ENCODE data around the gene SGMS1. TPM values are rescaled to one million over a fixed set of nuclear protein-coding genes. Genes with fewer than 3 reads are reported as not detected.
"Not testable (repeated sequence)": the region's sequence is repeated elsewhere in the genome, so short reads cannot be mapped to it uniquely, and the experiment has no call there.

The SGMS1 gene
- total and polyA plus RNA-seq, 2 donors (not counting 1 experiment from before 2014, with no cell fraction given), result 10.0 to 43.5 TPM

DNA sequence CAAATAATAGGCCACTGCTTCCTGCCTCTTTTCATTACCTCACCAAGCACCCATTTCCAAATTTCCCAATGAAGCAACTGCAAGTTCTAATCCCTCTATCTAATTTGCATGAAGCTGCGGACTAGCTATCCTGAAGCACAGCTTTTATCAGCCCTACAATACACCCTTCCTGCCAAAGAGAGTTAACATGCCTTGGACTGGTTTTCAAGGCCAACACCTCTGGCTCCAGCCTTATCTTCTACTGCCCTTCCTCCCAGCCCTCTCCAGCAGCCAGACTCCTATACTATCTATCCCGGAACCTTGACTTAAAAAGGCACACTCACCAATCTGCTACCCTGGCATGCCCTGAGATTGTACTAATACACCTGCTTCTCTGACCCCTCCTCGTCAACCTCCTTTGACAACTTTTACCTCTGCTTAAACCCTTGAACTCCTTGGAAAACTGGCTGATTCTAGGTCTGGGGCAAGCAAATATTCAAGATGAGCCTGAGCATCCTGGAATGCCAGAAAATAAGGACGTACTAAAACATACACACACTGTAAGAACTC lies 73.4 kb downstream of the SGMS1 start:
- intact Hi-C loops (cut with micrococcal nuclease), result no loop called here
- Histone ChIP-seq H3K4me3 (ENCODE audit: control extremely low read depth in 1 of 5, extremely low read depth in 1 of 5, insufficient read depth in 1 of 5, low read depth in 2 of 5, low read length in 4 of 5) (no peak overlapping the region), H4K20me1 (ENCODE audit: control insufficient read depth, insufficient read depth, low read length, poor library complexity, severe bottlenecking) (peaks cover 24% of the 10 kb centered on the region), H3K4me1 (ENCODE audit: control insufficient read depth in 2 of 2, insufficient read depth in 2 of 2, low read length in 2 of 2) (peaks cover 0 to 1% of the 10 kb centered on the region in 2 donors), H3K27ac (ENCODE audit: low read length in 2 of 2) (no peak overlapping the region), H3K9me3 (ENCODE audit: control extremely low read depth in 1 of 3, control insufficient read depth in 2 of 3, insufficient read depth in 1 of 3, low read length in 2 of 3) (peaks cover 0 to 2% (median 0%) of the 10 kb centered on the region in 3 donors), H3K27me3 (replicated peaks in 1 of 4; ENCODE audit: control extremely low read depth in 1 of 4, control insufficient read depth in 3 of 4, insufficient read depth in 4 of 4, low read length in 3 of 4) (no peaks in the 10 kb centered on the region), H3K4me2 (replicated peaks; ENCODE audit: low read depth, low read length, poor library complexity, severe bottlenecking) (no peak overlapping the region), H3K79me2 (ENCODE audit: control insufficient read depth, insufficient read depth, low read length) (peaks cover 88% of the 10 kb centered on the region), H3K36me3 (replicated peaks in 1 of 2; ENCODE audit: control extremely low read depth in 1 of 2, control insufficient read depth in 1 of 2, extremely low read depth in 1 of 2, insufficient read depth in 2 of 2, low read length in 1 of 2) (peaks cover 0 to 2% of the 10 kb centered on the region in 2 experiments), H3K9ac (ENCODE audit: low read length) (no peak overlapping the region), H2AFZ (ENCODE audit: insufficient read depth, low read depth, low read length, poor library complexity, severe bottlenecking) (no peak overlapping the region)
- ATAC-seq (ENCODE audit: low read depth), result no peak
- H3K27me3 Mint-ChIP-seq, result no peaks in the 10 kb centered on the region
- ChIA-PET POLR2A (no interaction called here), CTCF (no interaction called here)
- no peak for TF ChIP-seq EZH2 (IDR thresholded peaks at IDR 0.05; ENCODE audit: borderline replicate concordance, insufficient read depth, low read depth, low read length, poor library complexity, severe bottlenecking)
- peaks cover 46% of the 10 kb centered on the region for H3K4me1 Mint-ChIP-seq
- no peak for DNase-seq
- peaks cover 8% of the 10 kb centered on the region for H3K9me3 Mint-ChIP-seq (ENCODE audit: insufficient read depth)
- WGBS (ENCODE audit: insufficient coverage), result 94% methylated on average over 3 of the region's 4 CpGs
- no peak overlapping the region for H3K27ac Mint-ChIP-seq
- H3K4me3 Mint-ChIP-seq, result no peak overlapping the region

DNA sequence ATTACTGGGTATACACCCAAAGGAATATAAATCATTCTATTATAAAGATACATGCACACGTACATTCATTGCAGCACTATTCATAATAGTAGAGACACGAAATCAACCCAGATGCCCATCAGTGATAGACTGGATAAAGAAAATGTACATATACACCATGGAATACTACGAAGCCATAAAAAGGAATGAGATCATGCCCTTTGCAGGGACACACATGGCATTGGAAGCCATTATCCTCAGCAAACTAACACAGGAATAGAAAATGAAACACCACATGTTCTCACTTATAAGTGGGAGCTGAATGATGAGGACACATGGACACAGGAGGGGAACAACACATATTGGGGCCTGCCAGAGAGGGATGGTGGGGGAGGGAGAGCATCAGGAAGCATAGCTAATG lies 74.6 kb downstream of the SGMS1 start:
- H3K4me3 Mint-ChIP-seq; intact Hi-C loops (cut with micrococcal nuclease); H3K36me3 ChIP-seq (replicated peaks in 1 of 2; ENCODE audit: control extremely low read depth in 1 of 2, control insufficient read depth in 1 of 2, extremely low read depth in 1 of 2, insufficient read depth in 2 of 2, low read length in 1 of 2); H3K27ac Mint-ChIP-seq; H3K27ac ChIP-seq (ENCODE audit: low read length in 2 of 2); H3K27me3 ChIP-seq (replicated peaks in 1 of 4; ENCODE audit: control extremely low read depth in 1 of 4, control insufficient read depth in 3 of 4, insufficient read depth in 4 of 4, low read length in 3 of 4); H3K9me3 Mint-ChIP-seq (ENCODE audit: insufficient read depth); H3K27me3 Mint-ChIP-seq; H3K4me3 ChIP-seq (ENCODE audit: control extremely low read depth in 1 of 5, extremely low read depth in 1 of 5, insufficient read depth in 1 of 5, low read depth in 2 of 5, low read length in 4 of 5); H3K9ac ChIP-seq (ENCODE audit: low read length); H2AFZ ChIP-seq (ENCODE audit: insufficient read depth, low read depth, low read length, poor library complexity, severe bottlenecking); POLR2A ChIA-PET; DNase-seq; ATAC-seq (ENCODE audit: low read depth); H3K9me3 ChIP-seq (ENCODE audit: control extremely low read depth in 1 of 3, control insufficient read depth in 2 of 3, insufficient read depth in 1 of 3, low read length in 2 of 3); CTCF ChIA-PET; H3K4me1 ChIP-seq (ENCODE audit: control insufficient read depth in 2 of 2, insufficient read depth in 2 of 2, low read length in 2 of 2); H3K4me2 ChIP-seq (replicated peaks; ENCODE audit: low read depth, low read length, poor library complexity, severe bottlenecking): not testable (repeated sequence)
- WGBS (ENCODE audit: insufficient coverage), result no CpG with 5 or more reads among the region's 3 CpGs
- Histone ChIP-seq H3K79me2 (ENCODE audit: control insufficient read depth, insufficient read depth, low read length) (peaks cover 87% of the 10 kb centered on the region), H4K20me1 (ENCODE audit: control insufficient read depth, insufficient read depth, low read length, poor library complexity, severe bottlenecking) (peaks cover 16% of the 10 kb centered on the region)
- H3K4me1 Mint-ChIP-seq, result peaks cover 51% of the 10 kb centered on the region

DNA sequence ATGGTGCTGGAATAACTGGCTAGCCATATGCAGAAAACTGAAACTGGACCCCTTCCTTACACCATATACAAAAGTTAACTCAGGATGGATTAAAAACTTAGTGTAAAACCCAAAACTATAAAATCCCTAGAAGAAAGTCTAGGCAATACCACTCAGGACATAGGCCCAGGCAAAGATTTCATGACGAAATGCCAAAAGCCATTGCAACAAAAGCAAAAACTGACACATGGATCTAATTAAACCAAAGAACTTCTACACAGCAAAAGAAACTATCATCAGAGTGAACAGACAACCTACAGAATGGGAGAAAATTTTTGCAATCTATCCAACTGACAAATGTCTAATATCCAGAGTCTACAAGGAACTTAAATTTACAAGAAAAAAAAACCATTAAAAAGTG lies 75.3 kb downstream of the SGMS1 start:
- intact Hi-C loops (cut with micrococcal nuclease); H3K27ac Mint-ChIP-seq; DNase-seq; H3K4me1 ChIP-seq (ENCODE audit: control insufficient read depth in 2 of 2, insufficient read depth in 2 of 2, low read length in 2 of 2); ATAC-seq (ENCODE audit: low read depth); POLR2A ChIA-PET; CTCF ChIA-PET; H3K36me3 ChIP-seq (replicated peaks in 1 of 2; ENCODE audit: control extremely low read depth in 1 of 2, control insufficient read depth in 1 of 2, extremely low read depth in 1 of 2, insufficient read depth in 2 of 2, low read length in 1 of 2); H3K9ac ChIP-seq (ENCODE audit: low read length); H3K4me3 Mint-ChIP-seq; H3K4me2 ChIP-seq (replicated peaks; ENCODE audit: low read depth, low read length, poor library complexity, severe bottlenecking); H2AFZ ChIP-seq (ENCODE audit: insufficient read depth, low read depth, low read length, poor library complexity, severe bottlenecking); H3K9me3 Mint-ChIP-seq (ENCODE audit: insufficient read depth); H3K27me3 Mint-ChIP-seq; H3K27me3 ChIP-seq (replicated peaks in 1 of 4; ENCODE audit: control extremely low read depth in 1 of 4, control insufficient read depth in 3 of 4, insufficient read depth in 4 of 4, low read length in 3 of 4); H3K4me3 ChIP-seq (ENCODE audit: control extremely low read depth in 1 of 5, extremely low read depth in 1 of 5, insufficient read depth in 1 of 5, low read depth in 2 of 5, low read length in 4 of 5); H3K9me3 ChIP-seq (ENCODE audit: control extremely low read depth in 1 of 3, control insufficient read depth in 2 of 3, insufficient read depth in 1 of 3, low read length in 2 of 3); H3K27ac ChIP-seq (ENCODE audit: low read length in 2 of 2): not testable (repeated sequence)
- WGBS (ENCODE audit: insufficient coverage), result 100% methylated on average over 1 of the region's 1 CpG
- H3K4me1 Mint-ChIP-seq, result peaks cover 54% of the 10 kb centered on the region
- peaks cover 85% of the 10 kb centered on the region for H3K79me2 ChIP-seq (ENCODE audit: control insufficient read depth, insufficient read depth, low read length)
- peaks cover 11% of the 10 kb centered on the region for H4K20me1 ChIP-seq (ENCODE audit: control insufficient read depth, insufficient read depth, low read length, poor library complexity, severe bottlenecking)

DNA sequence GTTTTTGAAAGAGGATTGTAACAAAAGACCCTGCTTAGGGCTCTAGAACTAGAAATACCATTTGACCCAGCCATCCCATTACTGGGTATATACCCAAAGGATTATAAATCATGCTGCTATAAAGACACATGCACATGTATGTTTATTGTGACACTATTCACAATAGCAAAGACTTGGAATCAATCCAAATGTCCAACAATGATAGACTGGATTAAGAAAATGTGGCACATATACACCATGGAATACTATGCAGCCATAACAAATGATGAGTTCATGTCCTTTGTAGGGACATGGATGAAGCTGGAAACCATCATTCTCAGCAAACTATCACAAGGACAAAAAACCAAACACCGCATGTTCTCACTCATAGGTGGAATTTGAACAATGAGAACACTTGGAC lies 77.5 kb downstream of the SGMS1 start:
- H3K4me1 Mint-ChIP-seq, result peaks cover 71% of the 10 kb centered on the region
- H3K27ac ChIP-seq (ENCODE audit: low read length in 2 of 2); H3K9me3 Mint-ChIP-seq (ENCODE audit: insufficient read depth); H3K9ac ChIP-seq (ENCODE audit: low read length); H3K4me3 ChIP-seq (ENCODE audit: control extremely low read depth in 1 of 5, extremely low read depth in 1 of 5, insufficient read depth in 1 of 5, low read depth in 2 of 5, low read length in 4 of 5); DNase-seq; H2AFZ ChIP-seq (ENCODE audit: insufficient read depth, low read depth, low read length, poor library complexity, severe bottlenecking); H3K27me3 ChIP-seq (replicated peaks in 1 of 4; ENCODE audit: control extremely low read depth in 1 of 4, control insufficient read depth in 3 of 4, insufficient read depth in 4 of 4, low read length in 3 of 4); POLR2A ChIA-PET; H3K9me3 ChIP-seq (ENCODE audit: control extremely low read depth in 1 of 3, control insufficient read depth in 2 of 3, insufficient read depth in 1 of 3, low read length in 2 of 3); H3K27ac Mint-ChIP-seq; H3K27me3 Mint-ChIP-seq; intact Hi-C loops (cut with micrococcal nuclease); H3K36me3 ChIP-seq (replicated peaks in 1 of 2; ENCODE audit: control extremely low read depth in 1 of 2, control insufficient read depth in 1 of 2, extremely low read depth in 1 of 2, insufficient read depth in 2 of 2, low read length in 1 of 2); CTCF ChIA-PET; ATAC-seq (ENCODE audit: low read depth); H3K4me2 ChIP-seq (replicated peaks; ENCODE audit: low read depth, low read length, poor library complexity, severe bottlenecking); H3K4me3 Mint-ChIP-seq: not testable (repeated sequence)
- Histone ChIP-seq H3K4me1 (ENCODE audit: control insufficient read depth in 2 of 2, insufficient read depth in 2 of 2, low read length in 2 of 2) (peaks cover 19 to 22% of the 10 kb centered on the region in 2 donors), H4K20me1 (ENCODE audit: control insufficient read depth, insufficient read depth, low read length, poor library complexity, severe bottlenecking) (peaks cover 15% of the 10 kb centered on the region), H3K79me2 (ENCODE audit: control insufficient read depth, insufficient read depth, low read length) (peaks cover 77% of the 10 kb centered on the region)
- WGBS (ENCODE audit: insufficient coverage), result no CpG with 5 or more reads among the region's 1 CpG
